ENCODE measurements around the gene RNF141. TPM values are rescaled to one million over a fixed set of nuclear protein-coding genes. Genes with fewer than 3 reads are reported as not detected.

Gene RNF141
- total RNA-seq, 1 donor from 2014 or later, result 54.0 TPM

DNA sequence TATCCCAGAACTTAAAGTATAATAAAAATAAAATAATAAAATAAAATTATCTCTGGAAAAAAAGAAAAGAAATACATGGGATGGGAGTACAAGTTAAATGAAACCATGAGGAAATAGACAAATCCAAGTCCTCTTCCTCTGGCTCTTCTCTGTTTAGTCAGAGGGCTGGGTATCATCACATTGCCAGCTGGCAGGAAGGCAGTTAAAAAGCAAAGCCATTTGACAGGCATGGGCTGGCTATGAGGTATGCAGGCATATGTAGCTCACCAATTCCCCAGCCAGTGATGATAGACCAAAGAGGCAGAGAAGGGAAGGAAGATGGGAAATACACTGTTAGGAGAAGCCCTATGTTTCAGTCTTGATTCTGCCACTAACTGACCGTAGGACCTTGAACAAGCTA is 21.0 kb upstream of the RNF141 start:
- no peak for DNase-seq (ENCODE audit: low spot score)

GRCh38 chr11:10561043-10561818 is 20.2 kb upstream of the RNF141 start:
- no peak for DNase-seq (ENCODE audit: low spot score)

- DNase-seq (ENCODE audit: low spot score), result no peak
Observed at GRCh38 chr11:10558288-10558687, 17.3 kb upstream of the RNF141 start.

GRCh38 chr11:10556590-10556989 is 15.6 kb upstream of the RNF141 start:
- DNase-seq (ENCODE audit: low spot score), result no peak

GRCh38 chr11:10551845-10552352 is 10.9 kb upstream of the RNF141 start:
- no peak for DNase-seq (ENCODE audit: low spot score)

- no peak for DNase-seq (ENCODE audit: low spot score)
Observed at GRCh38 chr11:10551290-10551592, 10.3 kb upstream of the RNF141 start.

GRCh38 chr11:10550503-10551289 is 9.7 kb upstream of the RNF141 start:
- no peak for DNase-seq (ENCODE audit: low spot score)

DNA sequence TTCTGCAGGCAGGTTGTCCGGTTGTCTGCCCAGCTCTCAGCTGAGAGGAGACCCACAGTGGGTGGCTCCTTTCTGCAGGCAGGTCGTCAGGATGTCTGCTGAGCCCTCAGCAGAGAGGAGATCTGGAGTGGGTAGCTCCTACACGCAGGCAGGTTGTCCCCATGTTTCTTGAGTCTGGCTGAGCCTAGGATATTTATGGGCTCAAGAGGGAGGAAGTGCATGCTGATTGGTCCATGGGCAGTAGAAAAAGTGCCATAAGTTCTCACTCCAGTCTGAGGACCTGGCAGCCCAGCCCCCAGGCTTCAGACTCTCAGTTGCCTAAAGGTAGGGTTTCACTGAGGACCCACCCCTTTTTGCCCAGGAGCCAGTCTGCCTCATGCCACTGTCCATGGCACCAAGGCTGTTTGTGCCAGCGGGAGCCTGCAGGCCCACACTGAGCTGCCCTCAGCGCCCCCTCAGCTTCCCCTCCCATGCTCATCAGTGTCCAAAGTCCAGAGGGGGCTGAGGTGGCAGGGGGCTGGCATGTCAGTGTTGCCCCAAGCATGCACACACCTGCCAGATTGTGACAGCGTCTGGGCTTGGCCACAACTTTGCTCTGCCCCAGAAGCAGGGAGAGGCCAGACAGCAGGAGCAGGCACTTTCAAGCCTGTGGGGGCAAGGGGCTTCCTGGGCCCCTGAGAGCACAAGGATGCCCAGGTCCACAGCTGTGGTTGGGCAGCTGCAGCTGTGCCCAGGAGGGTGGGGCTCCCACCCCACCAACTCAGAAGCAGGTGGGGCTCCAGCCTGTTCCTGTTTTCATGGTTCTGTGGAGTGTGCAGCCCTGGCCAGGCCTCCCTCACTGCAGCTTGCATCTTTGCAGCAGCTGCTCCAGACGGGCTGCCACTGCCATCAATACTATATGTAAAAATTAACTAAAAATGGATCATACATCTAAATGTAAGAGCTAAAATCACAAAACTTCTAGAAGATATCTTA is 3.8 kb upstream of the RNF141 start:
- DNase-seq (ENCODE audit: low spot score), result no peak

GRCh38 chr11:10543782-10544181 is 2.8 kb upstream of the RNF141 start:
- no peak for DNase-seq (ENCODE audit: low spot score)

DNA sequence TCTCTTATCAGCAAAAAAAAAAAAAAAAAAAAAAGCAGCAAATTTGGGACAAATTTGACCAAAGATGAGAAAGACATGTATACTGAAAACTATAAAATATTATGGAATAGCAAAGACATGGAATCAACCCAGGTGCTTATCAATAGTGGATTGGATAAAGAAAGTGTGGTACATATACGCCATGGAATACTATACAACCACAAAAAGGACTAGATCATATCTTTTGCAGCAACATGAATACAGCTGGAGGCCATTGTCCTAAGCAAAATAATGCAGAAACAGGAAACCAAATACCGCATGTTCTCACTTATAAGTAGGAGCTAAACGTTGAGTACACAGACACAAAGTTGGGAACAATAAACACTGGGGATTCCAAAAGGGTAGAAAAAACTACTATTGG is 1.8 kb upstream of the RNF141 start:
- no peak for DNase-seq (ENCODE audit: low spot score)

- DNase-seq (ENCODE audit: low spot score), result no peak
Observed at GRCh38 chr11:10541561-10541930, 559 bp upstream of the RNF141 start.

GRCh38 chr11:10540546-10540914 is 457 bp downstream of the RNF141 start:
- no peak for DNase-seq (ENCODE audit: low spot score)

- no peak for DNase-seq (ENCODE audit: low spot score)
Observed at GRCh38 chr11:10539339-10539738, 1.6 kb downstream of the RNF141 start.

GRCh38 chr11:10538924-10539323 is 2.1 kb downstream of the RNF141 start:
- DNase-seq (ENCODE audit: low spot score), result no peak

DNA sequence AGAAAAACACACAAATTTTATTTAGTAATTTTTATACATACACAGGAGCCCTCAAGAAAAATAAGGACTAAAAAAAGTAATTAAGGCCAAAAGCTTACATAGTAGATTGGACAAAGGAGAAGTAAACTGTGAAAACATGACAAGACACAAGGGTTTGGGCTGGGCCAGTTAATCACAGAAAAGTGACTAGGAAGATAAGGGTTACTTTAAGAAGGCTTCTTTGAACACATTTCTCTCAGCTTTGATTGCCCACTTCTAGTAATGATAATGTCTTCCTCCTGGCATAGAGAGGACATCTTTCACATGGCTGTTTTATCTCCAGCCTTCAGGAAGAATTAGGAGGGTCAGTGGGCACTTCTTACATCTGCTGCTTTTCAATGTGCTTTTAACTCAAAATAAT is 3.4 kb downstream of the RNF141 start:
- no peak for DNase-seq (ENCODE audit: low spot score)

DNA sequence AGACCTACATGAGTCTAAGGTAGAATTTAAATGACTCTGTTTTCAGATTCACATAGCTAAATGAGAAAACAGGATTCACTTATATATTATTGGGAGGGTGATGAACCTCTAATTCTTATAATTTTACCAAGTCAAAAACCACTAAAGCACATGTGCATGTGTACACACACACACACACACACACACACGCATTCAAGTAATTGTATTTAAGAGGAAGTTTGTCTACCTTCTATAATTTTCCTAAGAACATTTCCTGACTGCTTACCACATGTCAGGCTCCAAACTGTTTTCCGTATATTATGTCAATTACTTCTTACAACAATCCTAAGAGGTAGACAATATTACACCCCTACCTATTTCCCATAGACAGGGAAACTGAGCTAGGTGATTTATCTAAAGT is 6.7 kb downstream of the RNF141 start:
- DNase-seq (ENCODE audit: low spot score), result no peak

DNA sequence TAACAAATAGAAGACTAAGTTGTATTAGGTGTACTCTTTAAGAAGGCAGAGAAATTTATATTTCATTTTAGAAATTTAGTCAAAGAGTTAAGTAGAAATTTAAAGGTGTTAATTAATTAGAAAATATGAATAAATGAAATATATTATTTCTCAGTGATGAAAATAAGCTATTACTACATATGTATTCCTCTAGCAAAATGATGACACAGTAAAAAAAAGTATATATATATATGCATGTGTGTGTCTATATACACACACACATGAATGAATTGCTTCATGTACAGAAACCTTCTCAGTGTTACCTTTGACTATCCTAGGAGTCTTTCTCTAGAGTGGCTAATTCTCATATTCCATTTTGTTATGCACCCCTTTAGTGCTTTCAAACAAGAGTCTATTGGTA is 7.7 kb downstream of the RNF141 start:
- no peak for DNase-seq (ENCODE audit: low spot score)

GRCh38 chr11:10532526-10532925 is 8.5 kb downstream of the RNF141 start:
- no peak for DNase-seq (ENCODE audit: low spot score)

DNA sequence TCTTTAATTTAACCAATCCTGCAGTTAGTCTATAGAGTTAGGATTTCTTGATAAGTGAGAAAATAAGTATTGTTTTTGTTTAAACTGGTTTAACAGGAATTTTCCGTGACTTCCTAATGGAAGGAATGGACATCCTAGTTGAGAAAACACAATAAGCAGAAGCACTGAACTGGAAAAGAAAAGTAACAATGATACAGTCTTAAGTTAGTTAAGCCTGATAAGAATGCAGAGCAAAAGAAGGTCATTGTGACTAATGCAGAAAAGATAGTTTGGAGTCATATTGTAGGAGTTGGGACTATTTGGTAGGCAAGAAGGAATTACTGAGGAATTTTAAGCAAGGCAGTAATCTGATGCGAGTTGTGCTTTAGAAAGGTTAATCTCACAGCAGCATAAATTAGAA is 11.7 kb downstream of the RNF141 start:
- no peak for DNase-seq (ENCODE audit: low spot score)

DNA sequence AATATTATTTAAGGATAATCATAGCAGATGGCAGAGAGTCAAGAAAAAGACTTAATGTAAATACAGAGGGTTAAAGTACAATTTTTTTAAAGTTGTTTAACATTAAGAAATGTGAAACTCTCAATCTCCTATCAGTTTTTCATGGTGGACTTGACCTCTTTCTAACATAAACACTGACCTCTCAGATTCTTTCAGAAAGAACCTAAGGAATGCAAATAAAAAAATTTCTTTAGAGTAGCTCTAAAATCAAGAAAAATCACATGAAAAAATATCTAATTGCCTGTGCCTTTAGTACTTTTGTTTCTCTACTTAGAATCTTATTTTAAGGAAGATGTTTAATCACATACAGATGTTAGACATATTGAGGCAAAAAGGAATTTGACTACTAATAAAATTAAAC is 12.9 kb downstream of the RNF141 start:
- no peak for DNase-seq (ENCODE audit: low spot score)
